Activated CD4-positive, alpha-beta T cell treated with anti-CD3 and anti-CD28 coated beads for 36 hours (primary cell): ENCODE measurements around the gene ITGB3. TPM values are rescaled to one million over a fixed set of nuclear protein-coding genes. Genes with fewer than 3 reads are reported as not detected.
"Not testable (repeated sequence)": the region's sequence is repeated elsewhere in the genome, so short reads cannot be mapped to it uniquely, and the experiment has no call there.

Experiments
- ATAC-seq: fragments of 200-7000 bp; cut with Tn5 transposase; one replicate; pipeline ENCODE4 v1.10.0; 2021; ENCODE audit warnings: mild to moderate bottlenecking, moderate library complexity
- CTCF ChIA-PET: fragments of 350-600 bp; sonication (Branson Sonifier 250); formaldehyde crosslinking; loops from one replicate; lab custom pipeline; 2021; ENCODE audit warnings: antibody characterized with exemption; lab: Charles Lee
- POLR2A ChIA-PET: fragments of 350-600 bp; sonication (Branson Sonifier 250); formaldehyde crosslinking; loops from one replicate; lab custom pipeline; 2021; ENCODE audit warnings: antibody characterized with exemption, inconsistent platforms; lab: Charles Lee
- DNase-seq: peaks from one replicate; pipeline ENCODE4 v3.0.0-alpha.2; 2020
- H3K27ac Mint-ChIP-seq: one replicate; pipeline ENCODE4 v1.8.0; 2021; ENCODE audit warnings: mixed read lengths
- H3K27me3 Mint-ChIP-seq: one replicate; pipeline ENCODE4 v1.8.0; 2021; ENCODE audit warnings: mixed read lengths
- H3K36me3 Mint-ChIP-seq: one replicate; pipeline ENCODE4 v1.8.0; 2021; ENCODE audit warnings: low read depth, mixed read lengths
- H3K4me1 Mint-ChIP-seq: one replicate; pipeline ENCODE4 v1.8.0; 2021; ENCODE audit warnings: mixed read lengths
- H3K4me3 Mint-ChIP-seq: one replicate; pipeline ENCODE4 v1.8.0; 2021; ENCODE audit warnings: mild to moderate bottlenecking, moderate library complexity, mixed read lengths
- H3K9me3 Mint-ChIP-seq: one replicate; pipeline ENCODE4 v1.8.0; 2021; ENCODE audit warnings: low read depth, mixed read lengths
- intact Hi-C, 2 experiments: fragments of 100-400 bp; cut with DNase I in 1 of 2; cut with micrococcal nuclease in 1 of 2; formaldehyde crosslinking; loops; one replicate each; pipeline versions ENCODE4 v1.14.2 to v1.15.1; 2022 to 2024; cut with DNase I, micrococcal nuclease
- total RNA-seq, 2 experiments: library from RNA; stranded (reverse); gene quantifications; one replicate each; pipeline ENCODE4 v1.2.3, GENCODE V29; 2021

The ITGB3 gene
- total RNA-seq, 2 experiments from 2014 or later: 0.04 TPM; not detected in 1

DNA sequence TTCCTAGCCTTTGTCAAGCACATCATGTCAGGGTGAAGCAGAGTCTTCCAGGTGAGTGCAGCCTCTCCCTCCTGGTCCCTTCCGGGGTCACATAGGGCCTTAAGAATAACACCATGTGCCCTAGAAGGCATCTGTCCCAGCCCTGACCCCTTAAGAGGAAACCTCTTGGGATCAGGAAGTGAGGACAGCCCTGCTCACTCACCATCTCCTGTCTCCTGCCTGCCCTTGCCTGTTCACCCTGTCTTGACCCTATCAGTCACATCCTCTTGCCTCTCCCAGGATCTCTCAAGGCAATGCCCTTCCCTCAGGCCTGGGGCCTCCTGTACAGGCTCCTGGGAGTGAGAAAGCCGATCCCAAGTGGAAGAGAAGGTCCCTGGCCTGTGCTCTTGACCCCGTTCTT lies 30.6 kb upstream of the ITGB3 start:
- ATAC-seq (no peak), DNase-seq (no peak)
- intact Hi-C loops: no loop called here
- Mint-ChIP-seq H3K9me3 (peaks cover 6% of the 10 kb centered on the region), H3K36me3 (no peaks in the 10 kb centered on the region), H3K4me3 (no peak overlapping the region), H3K27me3 (no peaks in the 10 kb centered on the region), H3K27ac (no peak overlapping the region), H3K4me1 (peaks cover 29% of the 10 kb centered on the region)
- ChIA-PET POLR2A (no interaction called here), CTCF (no interaction called here)

GRCh38 chr17:47223460-47223859 lies 30.2 kb upstream of the ITGB3 start:
- no peaks in the 10 kb centered on the region for H3K27me3 Mint-ChIP-seq
- ATAC-seq (no peak), DNase-seq (no peak)
- ChIA-PET CTCF (no interaction called here), POLR2A (no interaction called here)
- H3K4me1 Mint-ChIP-seq: peaks cover 26% of the 10 kb centered on the region
- H3K4me3 Mint-ChIP-seq: no peak overlapping the region
- intact Hi-C loops: no loop called here
- peaks cover 6% of the 10 kb centered on the region for H3K9me3 Mint-ChIP-seq
- no peak overlapping the region for H3K27ac Mint-ChIP-seq
- H3K36me3 Mint-ChIP-seq: no peaks in the 10 kb centered on the region

DNA sequence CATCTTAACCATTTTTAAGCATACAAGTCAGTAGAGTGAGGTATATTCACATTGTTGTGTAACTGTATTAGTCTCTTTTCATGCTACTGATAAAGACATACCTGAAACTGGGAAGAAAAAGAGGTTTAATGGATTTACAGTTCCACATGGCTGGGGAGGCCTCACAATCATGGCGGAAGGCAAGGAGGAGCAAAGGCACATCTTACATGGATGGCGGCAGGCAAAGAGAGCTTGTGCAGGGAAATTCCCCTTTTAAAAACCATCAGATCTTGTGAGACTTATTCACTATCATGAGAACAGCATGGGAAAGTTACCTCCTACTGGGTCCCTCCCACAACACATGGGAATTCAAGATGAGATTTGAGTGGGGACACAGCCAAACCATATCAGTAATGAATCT lies 29.6 kb upstream of the ITGB3 start:
- H3K4me3 Mint-ChIP-seq, ATAC-seq, DNase-seq, POLR2A ChIA-PET, H3K36me3 Mint-ChIP-seq, H3K27me3 Mint-ChIP-seq, H3K9me3 Mint-ChIP-seq, intact Hi-C loops, CTCF ChIA-PET, H3K27ac Mint-ChIP-seq: not testable (repeated sequence)
- H3K4me1 Mint-ChIP-seq: peaks cover 21% of the 10 kb centered on the region

- intact Hi-C loops: no loop called here
- peaks cover 6% of the 10 kb centered on the region for H3K9me3 Mint-ChIP-seq
- peaks cover 20% of the 10 kb centered on the region for H3K4me1 Mint-ChIP-seq
- H3K27ac Mint-ChIP-seq: no peak overlapping the region
- H3K4me3 Mint-ChIP-seq: no peak overlapping the region
- H3K36me3 Mint-ChIP-seq: no peaks in the 10 kb centered on the region
- ChIA-PET CTCF (interaction anchor here (0.7 kb wide), 1 partner anchor 9 kb away, joined by 3 read pairs; no protein-coding TSS in a partner anchor), POLR2A (no interaction called here)
- H3K27me3 Mint-ChIP-seq: no peaks in the 10 kb centered on the region
- DNase-seq (no peak), ATAC-seq (no peak)
Observed at GRCh38 chr17:47224966-47225365, 28.7 kb upstream of the ITGB3 start.

DNA sequence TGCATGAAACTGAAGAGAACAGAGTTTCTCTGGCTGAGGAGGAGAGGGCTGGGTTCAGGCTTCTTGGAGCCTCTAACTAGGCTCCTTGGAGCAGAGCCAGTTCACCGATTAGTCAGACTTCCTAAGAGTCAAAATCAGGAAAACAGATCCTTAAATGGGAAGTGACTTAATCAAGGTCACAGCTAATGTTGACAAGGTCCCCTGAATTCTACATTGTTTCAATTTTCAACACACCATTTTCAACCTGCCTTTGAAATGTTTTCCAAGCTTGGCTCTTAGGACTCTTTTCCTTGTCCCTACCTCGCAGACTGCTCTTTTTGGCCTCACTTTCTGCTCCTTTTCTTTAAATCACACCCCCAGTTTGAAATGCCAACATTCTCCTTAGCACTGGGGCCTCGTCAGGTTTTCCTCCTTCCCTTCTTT lies 28.2 kb upstream of the ITGB3 start:
- CTCF ChIA-PET: interaction anchor here (0.7 to 1.0 kb wide), 2 partner anchors 9 to 90 kb away, joined by 3 read pairs; no protein-coding TSS in a partner anchor
- peaks cover 18% of the 10 kb centered on the region for H3K4me1 Mint-ChIP-seq
- no peak overlapping the region for H3K4me3 Mint-ChIP-seq
- no peaks in the 10 kb centered on the region for H3K36me3 Mint-ChIP-seq
- no peak overlapping the region for H3K27ac Mint-ChIP-seq
- ATAC-seq (no peak), DNase-seq (no peak)
- intact Hi-C loops: no loop called here
- POLR2A ChIA-PET: no interaction called here
- H3K9me3 Mint-ChIP-seq: peaks cover 6% of the 10 kb centered on the region
- peaks cover 1% of the 10 kb centered on the region for H3K27me3 Mint-ChIP-seq

GRCh38 chr17:47225911-47226688 lies 27.5 kb upstream of the ITGB3 start:
- peaks cover 14% of the 10 kb centered on the region for H3K4me1 Mint-ChIP-seq

GRCh38 chr17:47227862-47228261 lies 25.8 kb upstream of the ITGB3 start:
- no peak for DNase-seq
- intact Hi-C loops: no loop called here
- Mint-ChIP-seq H3K4me1 (peaks cover 9% of the 10 kb centered on the region), H3K36me3 (no peaks in the 10 kb centered on the region), H3K27me3 (peaks cover 5% of the 10 kb centered on the region), H3K9me3 (peaks cover 6% of the 10 kb centered on the region), H3K4me3 (no peak overlapping the region), H3K27ac (no peak overlapping the region)
- CTCF ChIA-PET: interaction anchor here (3.5 kb wide), 1 partner anchor 15 kb away, joined by 17 read pairs; no protein-coding TSS in a partner anchor
- no peak for ATAC-seq
- POLR2A ChIA-PET: no interaction called here

More at GRCh38 chr17:47225911-47226688, 27.5 kb upstream of the ITGB3 start:
- POLR2A ChIA-PET: no interaction called here
- intact Hi-C loops: no loop called here
- H3K4me3 Mint-ChIP-seq: no peak overlapping the region
- CTCF ChIA-PET: interaction anchor here (1.0 kb wide), 1 partner anchor 90 kb away, joined by 3 read pairs; no protein-coding TSS in a partner anchor
- ATAC-seq: no peak
- H3K9me3 Mint-ChIP-seq: peaks cover 6% of the 10 kb centered on the region
- DNase-seq: no peak
- H3K27ac Mint-ChIP-seq: no peak overlapping the region
- no peaks in the 10 kb centered on the region for H3K36me3 Mint-ChIP-seq
- H3K27me3 Mint-ChIP-seq: peaks cover 5% of the 10 kb centered on the region

- peak overlapping the region; percentile 43 for H3K4me3 Mint-ChIP-seq
- ATAC-seq (peak; percentile 94), DNase-seq (peak; percentile 90)
- H3K36me3 Mint-ChIP-seq: no peaks in the 10 kb centered on the region
- peaks cover 5% of the 10 kb centered on the region for H3K27me3 Mint-ChIP-seq
- H3K9me3 Mint-ChIP-seq: no peaks in the 10 kb centered on the region
- peak overlapping the region; percentile 17 for H3K27ac Mint-ChIP-seq
- intact Hi-C loops: loop anchor here (1.0 to 5.0 kb wide), 4 partner anchors 86 to 573 kb away; no protein-coding TSS in a partner anchor
- POLR2A ChIA-PET: no interaction called here
- peaks cover 9% of the 10 kb centered on the region for H3K4me1 Mint-ChIP-seq
- CTCF ChIA-PET: interaction anchor here (0.6 to 3.5 kb wide), 13 partner anchors 13 to 394 kb away, joined by 3 to 33 read pairs (median 3); partner anchors contain the start of gene CDC27
Observed at GRCh38 chr17:47229535-47230443, 23.8 kb upstream of the ITGB3 start.

GRCh38 chr17:47230864-47231263 lies 22.8 kb upstream of the ITGB3 start:
- CTCF ChIA-PET: interaction anchor here (0.7 to 3.5 kb wide), 6 partner anchors 12 to 383 kb away, joined by 3 to 33 read pairs (median 4); no protein-coding TSS in a partner anchor
- H3K4me1 Mint-ChIP-seq: peaks cover 9% of the 10 kb centered on the region
- POLR2A ChIA-PET: no interaction called here
- no peaks in the 10 kb centered on the region for H3K36me3 Mint-ChIP-seq
- H3K4me3 Mint-ChIP-seq: no peak overlapping the region
- peaks cover 5% of the 10 kb centered on the region for H3K27me3 Mint-ChIP-seq
- DNase-seq (no peak), ATAC-seq (no peak)
- intact Hi-C loops: loop anchor here (1.0 to 5.0 kb wide), 3 partner anchors 84 to 571 kb away; no protein-coding TSS in a partner anchor
- no peaks in the 10 kb centered on the region for H3K9me3 Mint-ChIP-seq
- H3K27ac Mint-ChIP-seq: no peak overlapping the region

- DNase-seq (no peak), ATAC-seq (no peak)
- Mint-ChIP-seq H3K4me1 (peaks cover 9% of the 10 kb centered on the region), H3K9me3 (no peaks in the 10 kb centered on the region), H3K27ac (no peak overlapping the region), H3K4me3 (no peak overlapping the region), H3K36me3 (no peaks in the 10 kb centered on the region), H3K27me3 (peaks cover 5% of the 10 kb centered on the region)
- ChIA-PET POLR2A (no interaction called here), CTCF (interaction anchor here (0.7 to 3.5 kb wide), 4 partner anchors 12 to 83 kb away, joined by 3 to 33 read pairs (median 10); no protein-coding TSS in a partner anchor)
- intact Hi-C loops: loop anchor here (5.0 kb wide), 2 partner anchors 386 to 571 kb away; no protein-coding TSS in a partner anchor
Observed at GRCh38 chr17:47231334-47231733, 22.3 kb upstream of the ITGB3 start.

DNA sequence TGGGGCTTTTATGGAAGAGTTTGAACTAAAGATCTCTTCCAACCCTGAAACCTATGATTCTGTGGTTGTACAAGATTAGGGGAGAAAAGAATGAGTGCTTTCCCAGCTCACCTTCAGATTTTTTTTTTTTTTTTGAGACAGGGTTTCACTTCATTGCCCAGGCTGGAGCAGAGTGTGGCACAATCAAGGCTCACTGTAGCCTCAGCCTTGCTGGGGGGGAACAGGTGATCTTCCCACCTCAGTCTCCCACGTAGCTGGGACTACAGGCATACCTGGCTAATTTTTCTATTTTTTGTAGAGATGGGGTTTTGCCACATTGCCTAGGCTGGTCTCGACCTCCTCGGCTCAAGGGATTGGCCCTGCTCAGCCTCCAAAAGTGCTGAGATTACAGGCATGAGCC lies 21.8 kb upstream of the ITGB3 start:
- no peaks in the 10 kb centered on the region for H3K9me3 Mint-ChIP-seq
- CTCF ChIA-PET: interaction anchor here (0.9 kb wide), 1 partner anchor 21 kb away, joined by 4 read pairs; no protein-coding TSS in a partner anchor
- no peaks in the 10 kb centered on the region for H3K36me3 Mint-ChIP-seq
- ATAC-seq: no peak
- peaks cover 5% of the 10 kb centered on the region for H3K27me3 Mint-ChIP-seq
- no peak for DNase-seq
- POLR2A ChIA-PET: no interaction called here
- peaks cover 9% of the 10 kb centered on the region for H3K4me1 Mint-ChIP-seq
- intact Hi-C loops: loop anchor here (5.0 kb wide), 2 partner anchors 385 to 570 kb away; no protein-coding TSS in a partner anchor
- no peak overlapping the region for H3K4me3 Mint-ChIP-seq
- no peak overlapping the region for H3K27ac Mint-ChIP-seq
